ENCODE data around the gene FBN2. TPM values are rescaled to one million over a fixed set of nuclear protein-coding genes. Genes with fewer than 3 reads are reported as not detected.

Gene FBN2
- total and polyA plus RNA-seq, 8 donors, result 2.7 to 64.3 (median 54.3) TPM

GRCh38 chr5:128208436-128208835, 329.6 kb downstream of the FBN2 start:
- no peak overlapping the region for H3K27ac ChIP-seq
- H3K4me1 ChIP-seq, result no peaks in the 10 kb centered on the region
- H3K9me3 ChIP-seq, result no peaks in the 10 kb centered on the region
- ATAC-seq, result no peak
- no peak for DNase-seq
- H3K4me3 ChIP-seq, result no peak overlapping the region
- H3K27me3 ChIP-seq, result no peaks in the 10 kb centered on the region
- H3K36me3 ChIP-seq, result no peaks in the 10 kb centered on the region
- intact Hi-C loops (cut with DNase I), result loop anchor here in 1 of 2 donors (10.0 kb wide), 2 partner anchors 334 to 644 kb away; no protein-coding TSS in a partner anchor
- TF ChIP-seq CTCF (IDR thresholded peaks at IDR 0.05), result no peak
